HUES6 (cell line): ENCODE measurements around the gene DCANP1.

Experiments used
- H3K27ac ChIP-seq: 2 replicates; pipeline ENCODE4 v1.7.0; 2013; ENCODE audit warnings: low read depth, mild to moderate bottlenecking, low read length, inconsistent platforms
- H3K27me3 ChIP-seq: 2 replicates; pipeline ENCODE4 v1.6.1; 2013; ENCODE audit warnings: low read length; ENCODE audit not compliant: control insufficient read depth, insufficient read depth
- H3K36me3 ChIP-seq: 2 replicates; pipeline ENCODE4 v1.6.1; 2013; ENCODE audit warnings: low read length; ENCODE audit not compliant: control insufficient read depth, insufficient read depth
- H3K4me1 ChIP-seq: 2 replicates; pipeline ENCODE4 v1.6.1; 2013; ENCODE audit warnings: low read length; ENCODE audit not compliant: control insufficient read depth, insufficient read depth
- H3K4me3 ChIP-seq: 2 replicates; pipeline ENCODE4 v1.5.1; 2013; ENCODE audit warnings: low read depth, low read length
- H3K9ac ChIP-seq: one replicate; pipeline ENCODE4 v1.6.1; 2013; ENCODE audit warnings: mild to moderate bottlenecking, low read length
- H3K9me3 ChIP-seq: 2 replicates; pipeline ENCODE4 v1.6.1; 2013; ENCODE audit warnings: low read depth, low read length; ENCODE audit not compliant: control insufficient read depth, insufficient read depth

Gene DCANP1

GRCh38 chr5:135466178-135467050 is 19.3 kb upstream of the DCANP1 start:
- Histone ChIP-seq H3K27ac (no peak overlapping the region), H3K27me3 (peaks cover 98% of the 10 kb centered on the region), H3K4me3 (peak overlapping the region; percentile 55), H3K4me1 (peaks cover 17% of the 10 kb centered on the region), H3K9me3 (no peaks in the 10 kb centered on the region), H3K9ac (no peak overlapping the region), H3K36me3 (no peaks in the 10 kb centered on the region)

GRCh38 chr5:135465391-135466122 is 18.4 kb upstream of the DCANP1 start:
- Histone ChIP-seq H3K4me1 (peaks cover 17% of the 10 kb centered on the region), H3K9me3 (no peaks in the 10 kb centered on the region), H3K9ac (no peak overlapping the region), H3K4me3 (0 out of 2 replicates have a peak overlapping the region, but pooled peaks have one; percentile 1), H3K27me3 (peaks cover 97% of the 10 kb centered on the region), H3K27ac (no peak overlapping the region), H3K36me3 (no peaks in the 10 kb centered on the region)

- H3K36me3 ChIP-seq = no peaks in the 10 kb centered on the region
- no peak overlapping the region for H3K9ac ChIP-seq
- H3K27ac ChIP-seq = no peak overlapping the region
- no peak overlapping the region for H3K4me3 ChIP-seq
- H3K9me3 ChIP-seq = no peaks in the 10 kb centered on the region
- peaks cover 16% of the 10 kb centered on the region for H3K4me1 ChIP-seq
- peaks cover 87% of the 10 kb centered on the region for H3K27me3 ChIP-seq
These were observed 15.2 kb upstream of the DCANP1 start for GRCh38 chr5:135462304-135462703.

GRCh38 chr5:135461481-135462151 is 14.5 kb upstream of the DCANP1 start:
- no peak overlapping the region for H3K4me3 ChIP-seq
- no peak overlapping the region for H3K27ac ChIP-seq
- H3K4me1 ChIP-seq = peaks cover 9% of the 10 kb centered on the region
- H3K9ac ChIP-seq = no peak overlapping the region
- no peaks in the 10 kb centered on the region for H3K9me3 ChIP-seq
- peaks cover 87% of the 10 kb centered on the region for H3K27me3 ChIP-seq
- no peaks in the 10 kb centered on the region for H3K36me3 ChIP-seq

- H3K4me1 ChIP-seq = 0 out of 2 replicates have a peak, but pooled peaks cover under 1% of the 10 kb centered on the region
- no peaks in the 10 kb centered on the region for H3K36me3 ChIP-seq
- H3K9me3 ChIP-seq = no peaks in the 10 kb centered on the region
- no peak overlapping the region for H3K4me3 ChIP-seq
- H3K27me3 ChIP-seq = peaks cover 86% of the 10 kb centered on the region
- no peak overlapping the region for H3K27ac ChIP-seq
- H3K9ac ChIP-seq = no peak overlapping the region
These were observed 13.3 kb upstream of the DCANP1 start for GRCh38 chr5:135460246-135461033.

GRCh38 chr5:135458921-135459331 is 11.8 kb upstream of the DCANP1 start:
- no peaks in the 10 kb centered on the region for H3K4me1 ChIP-seq
- no peak overlapping the region for H3K4me3 ChIP-seq
- no peaks in the 10 kb centered on the region for H3K36me3 ChIP-seq
- no peaks in the 10 kb centered on the region for H3K9me3 ChIP-seq
- no peak overlapping the region for H3K9ac ChIP-seq
- H3K27ac ChIP-seq = no peak overlapping the region
- peaks cover 79% of the 10 kb centered on the region for H3K27me3 ChIP-seq

GRCh38 chr5:135458356-135458755 is 11.2 kb upstream of the DCANP1 start:
- Histone ChIP-seq H3K9ac (no peak overlapping the region), H3K9me3 (no peaks in the 10 kb centered on the region), H3K4me1 (no peaks in the 10 kb centered on the region), H3K4me3 (no peak overlapping the region), H3K27ac (no peak overlapping the region), H3K27me3 (peaks cover 73% of the 10 kb centered on the region), H3K36me3 (no peaks in the 10 kb centered on the region)

- H3K4me1 ChIP-seq = no peaks in the 10 kb centered on the region
- H3K4me3 ChIP-seq = no peak overlapping the region
- H3K36me3 ChIP-seq = no peaks in the 10 kb centered on the region
- H3K27me3 ChIP-seq = peaks cover 67% of the 10 kb centered on the region
- no peak overlapping the region for H3K27ac ChIP-seq
- no peak overlapping the region for H3K9ac ChIP-seq
- H3K9me3 ChIP-seq = no peaks in the 10 kb centered on the region
These were observed 10.4 kb upstream of the DCANP1 start for GRCh38 chr5:135457424-135458071.

GRCh38 chr5:135456238-135457099 is 9.3 kb upstream of the DCANP1 start:
- Histone ChIP-seq H3K27ac (no peak overlapping the region), H3K27me3 (peaks cover 60% of the 10 kb centered on the region), H3K9me3 (no peaks in the 10 kb centered on the region), H3K36me3 (no peaks in the 10 kb centered on the region), H3K4me3 (no peak overlapping the region), H3K4me1 (no peaks in the 10 kb centered on the region), H3K9ac (no peak overlapping the region)
